Measurements from ENCODE around the gene SERPINB5. TPM values are rescaled to one million over a fixed set of nuclear protein-coding genes. Genes with fewer than 3 reads are reported as not detected.

Gene SERPINB5
- total RNA-seq, 2 donors from 2014 or later = not detected

DNA sequence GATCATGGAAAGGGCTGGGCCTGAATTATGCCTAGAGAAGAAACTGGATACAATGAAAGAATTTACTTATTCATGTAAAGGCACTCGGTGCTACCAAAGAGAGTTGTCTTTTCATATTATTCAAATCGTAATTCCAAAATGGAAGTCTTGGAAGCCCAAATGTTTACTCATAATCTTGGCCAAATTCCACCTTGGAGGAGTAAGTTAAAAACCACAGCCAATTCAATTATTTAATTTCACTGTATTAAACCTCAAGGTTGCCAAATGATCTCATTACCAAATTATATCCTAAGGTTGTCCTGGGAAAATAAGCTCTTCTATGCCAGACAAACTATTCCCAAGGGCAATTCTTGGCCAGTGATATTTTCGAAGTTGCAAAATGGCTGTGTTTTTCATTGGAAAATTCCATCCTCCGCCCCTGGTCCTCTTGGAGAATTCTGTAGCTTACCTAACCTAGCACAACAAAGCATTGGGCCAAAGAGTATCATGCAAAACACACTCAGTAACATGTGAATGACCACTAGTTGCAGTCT lies 43.4 kb upstream of the SERPINB5 start:
- no peak overlapping the region for H3K27ac ChIP-seq

DNA sequence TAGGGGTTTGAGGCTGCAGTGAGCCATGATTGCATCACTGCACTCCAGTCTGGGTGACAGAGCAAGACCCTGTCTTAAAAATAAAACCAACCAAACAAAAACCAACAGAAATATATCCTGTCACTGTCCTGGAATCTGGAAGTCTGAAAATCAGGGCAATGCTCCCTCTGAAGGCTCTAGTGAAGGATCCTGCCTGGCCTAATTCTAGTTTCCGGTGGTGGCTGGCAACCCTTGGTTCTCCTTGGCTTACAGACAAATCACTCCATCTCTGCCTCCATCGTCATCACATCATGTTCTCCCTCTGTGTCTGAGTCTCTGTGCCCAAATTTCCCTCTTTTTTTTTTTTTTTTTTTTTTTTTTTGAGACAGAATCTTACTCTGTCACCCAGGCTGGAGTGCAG lies 38.6 kb upstream of the SERPINB5 start:
- ATAC-seq = no peak
- Histone ChIP-seq H3K36me3 (replicated peaks in 1 of 2; ENCODE audit: insufficient read depth in 1 of 2, low read depth in 2 of 2) (no peaks in the 10 kb centered on the region), H3K4me1 (peaks cover 5% of the 10 kb centered on the region), H3K27ac (no peak overlapping the region), H3K4me3 (no peak overlapping the region), H3K27me3 (no peaks in the 10 kb centered on the region), H3K9me3 (no peaks in the 10 kb centered on the region)
- TF ChIP-seq, protein P1, sequence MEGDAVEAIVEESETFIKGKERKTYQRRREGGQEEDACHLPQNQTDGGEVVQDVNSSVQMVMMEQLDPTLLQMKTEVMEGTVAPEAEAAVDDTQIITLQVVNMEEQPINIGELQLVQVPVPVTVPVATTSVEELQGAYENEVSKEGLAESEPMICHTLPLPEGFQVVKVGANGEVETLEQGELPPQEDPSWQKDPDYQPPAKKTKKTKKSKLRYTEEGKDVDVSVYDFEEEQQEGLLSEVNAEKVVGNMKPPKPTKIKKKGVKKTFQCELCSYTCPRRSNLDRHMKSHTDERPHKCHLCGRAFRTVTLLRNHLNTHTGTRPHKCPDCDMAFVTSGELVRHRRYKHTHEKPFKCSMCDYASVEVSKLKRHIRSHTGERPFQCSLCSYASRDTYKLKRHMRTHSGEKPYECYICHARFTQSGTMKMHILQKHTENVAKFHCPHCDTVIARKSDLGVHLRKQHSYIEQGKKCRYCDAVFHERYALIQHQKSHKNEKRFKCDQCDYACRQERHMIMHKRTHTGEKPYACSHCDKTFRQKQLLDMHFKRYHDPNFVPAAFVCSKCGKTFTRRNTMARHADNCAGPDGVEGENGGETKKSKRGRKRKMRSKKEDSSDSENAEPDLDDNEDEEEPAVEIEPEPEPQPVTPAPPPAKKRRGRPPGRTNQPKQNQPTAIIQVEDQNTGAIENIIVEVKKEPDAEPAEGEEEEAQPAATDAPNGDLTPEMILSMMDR (IDR thresholded peaks at IDR 0.05) = no peak
- TF ChIP-seq POLR2A (IDR thresholded peaks at IDR 0.05) = no peak
- intact Hi-C loops (cut with DNase I) = loop anchor here (5.0 kb wide), 1 partner anchor 421 kb away; no protein-coding TSS in a partner anchor
- DNase-seq = no peak
- 57 to 83% methylated on average over 2 of the region's 2 CpGs for WGBS, 2 donors

More for the DNA sequence above, 43.4 kb upstream of the SERPINB5 start:
- intact Hi-C loops (cut with DNase I) = no loop called here
- 41 to 52% methylated on average over 4 of the region's 4 CpGs for WGBS, 2 donors
- Histone ChIP-seq H3K9me3 (no peaks in the 10 kb centered on the region), H3K27me3 (no peaks in the 10 kb centered on the region), H3K36me3 (replicated peaks in 1 of 2; ENCODE audit: insufficient read depth in 1 of 2, low read depth in 2 of 2) (no peaks in the 10 kb centered on the region), H3K4me1 (no peaks in the 10 kb centered on the region), H3K4me3 (no peak overlapping the region)
- DNase-seq = peak in 1 of 4 donors; percentile 16
- TF ChIP-seq, protein P1 (IDR thresholded peaks at IDR 0.05) = no peak
- no peak for TF ChIP-seq POLR2A (IDR thresholded peaks at IDR 0.05)
- ATAC-seq = no peak

DNA sequence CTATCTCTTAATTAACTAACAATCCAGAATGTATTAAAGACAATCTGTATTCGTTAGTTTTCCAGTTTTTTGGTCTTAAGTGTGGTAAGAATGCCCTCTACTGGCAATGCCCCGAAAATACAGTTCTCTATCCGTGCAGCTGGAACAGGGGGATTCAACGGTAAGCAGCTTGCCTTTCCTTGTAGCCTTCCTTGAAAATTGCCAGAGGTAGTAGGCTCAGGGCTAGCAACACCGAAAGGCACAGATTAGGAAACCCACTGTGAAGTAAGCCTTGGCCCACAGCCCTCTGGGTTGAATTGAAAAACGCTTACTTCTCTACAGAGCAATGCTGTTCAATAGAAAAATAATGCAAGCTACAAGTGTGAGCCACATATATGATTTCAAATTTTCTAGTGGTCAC lies 37.4 kb upstream of the SERPINB5 start:
- no peaks in the 10 kb centered on the region for H3K9me3 ChIP-seq
- WGBS, 2 donors = 2 to 4% methylated on average over 6 of the region's 6 CpGs
- intact Hi-C loops (cut with DNase I) = loop anchor here (5.0 kb wide), 1 partner anchor 422 kb away; no protein-coding TSS in a partner anchor
- TF ChIP-seq, protein P1 (IDR thresholded peaks at IDR 0.05) = peak; percentile 61 to 83 (median 80)
- no peak for TF ChIP-seq POLR2A (IDR thresholded peaks at IDR 0.05)
- H3K27me3 ChIP-seq = no peaks in the 10 kb centered on the region
- no peaks in the 10 kb centered on the region for H3K36me3 ChIP-seq (replicated peaks in 1 of 2; ENCODE audit: insufficient read depth in 1 of 2, low read depth in 2 of 2)
- H3K27ac ChIP-seq = no peak overlapping the region
- peaks cover 5% of the 10 kb centered on the region for H3K4me1 ChIP-seq
- H3K4me3 ChIP-seq = no peak overlapping the region
- DNase-seq (peak; percentile 49 to 62 (median 56)), ATAC-seq (peak; percentile 71)

DNA sequence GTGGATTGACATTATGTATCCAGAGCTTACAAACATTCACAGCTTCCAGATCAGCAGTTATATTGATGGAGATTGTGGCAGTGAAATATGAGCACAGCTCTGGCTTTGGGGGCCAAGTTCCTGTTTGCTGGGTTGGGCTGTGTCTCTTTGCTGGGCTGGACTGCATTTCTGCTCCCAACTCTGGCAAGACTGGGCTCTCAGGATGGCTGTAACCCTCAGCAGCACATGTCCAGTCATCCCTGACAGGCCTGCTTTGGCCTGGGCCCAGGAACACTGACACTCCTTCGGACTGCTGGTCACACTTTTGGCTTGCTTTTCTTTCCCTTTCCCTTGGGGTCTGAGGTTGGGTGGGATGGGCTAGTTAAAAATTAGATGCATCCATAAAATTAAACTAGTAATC lies 36.5 kb upstream of the SERPINB5 start:
- peak in 1 of 4 donors; percentile 13 for DNase-seq
- peaks cover 5% of the 10 kb centered on the region for H3K4me1 ChIP-seq
- intact Hi-C loops (cut with DNase I) = no loop called here

More for the DNA sequence above, 36.5 kb upstream of the SERPINB5 start:
- ATAC-seq = no peak
- no peak overlapping the region for H3K27ac ChIP-seq
- H3K36me3 ChIP-seq (replicated peaks in 1 of 2; ENCODE audit: insufficient read depth in 1 of 2, low read depth in 2 of 2) = no peaks in the 10 kb centered on the region
- WGBS, 2 donors = 33 to 43% methylated on average over 1 of the region's 1 CpG
- no peaks in the 10 kb centered on the region for H3K9me3 ChIP-seq
- no peak for TF ChIP-seq POLR2A (IDR thresholded peaks at IDR 0.05)
- TF ChIP-seq, protein P1 (IDR thresholded peaks at IDR 0.05) = no peak
- no peaks in the 10 kb centered on the region for H3K27me3 ChIP-seq
- H3K4me3 ChIP-seq = no peak overlapping the region

Measured in body of pancreas (tissue), 4 donors.